Activated CD8-positive, alpha-beta memory T cell treated with anti-CD3 and anti-CD28 coated beads, Interleukin-2, amount 10 ng/mL, durations not matched to agents 7 days and 5 days (primary cell): ENCODE data around the gene ARL4D. TPM values are rescaled to one million over a fixed set of nuclear protein-coding genes. Genes with fewer than 3 reads are reported as not detected.

Experiments
- ATAC-seq: fragments of 150-1000 bp; cut with Tn5 transposase; one replicate; pipeline ENCODE4 v1.10.0; 2021; ENCODE audit warnings: moderate library complexity
- CTCF ChIA-PET: fragments of 350-600 bp; sonication (Branson Sonifier 250); formaldehyde crosslinking; loops from one replicate; lab custom pipeline; 2021; ENCODE audit warnings: antibody characterized with exemption; lab: Charles Lee
- DNase-seq: peaks from one replicate; pipeline ENCODE4 v3.0.0-alpha.2; 2020
- H3K27ac Mint-ChIP-seq: one replicate; pipeline ENCODE4 v1.8.0; 2021; ENCODE audit warnings: mild to moderate bottlenecking, mixed read lengths
- H3K27me3 Mint-ChIP-seq: one replicate; pipeline ENCODE4 v1.8.0; 2021; ENCODE audit warnings: mixed read lengths
- H3K36me3 Mint-ChIP-seq: one replicate; pipeline ENCODE4 v1.8.0; 2021; ENCODE audit warnings: mild to moderate bottlenecking, mixed read lengths
- H3K4me1 Mint-ChIP-seq: one replicate; pipeline ENCODE4 v1.8.0; 2021; ENCODE audit warnings: mixed read lengths
- H3K4me3 Mint-ChIP-seq: one replicate; pipeline ENCODE4 v1.8.0; 2021; ENCODE audit warnings: mild to moderate bottlenecking, moderate library complexity, mixed read lengths
- H3K9me3 Mint-ChIP-seq: one replicate; pipeline ENCODE4 v1.8.0; 2022; ENCODE audit warnings: low read depth, mixed read lengths
- total RNA-seq, 2 experiments: library from RNA; stranded (reverse); gene quantifications; one replicate each; pipeline ENCODE4 v1.2.3, GENCODE V29; 2021

ARL4D gene, protein sequence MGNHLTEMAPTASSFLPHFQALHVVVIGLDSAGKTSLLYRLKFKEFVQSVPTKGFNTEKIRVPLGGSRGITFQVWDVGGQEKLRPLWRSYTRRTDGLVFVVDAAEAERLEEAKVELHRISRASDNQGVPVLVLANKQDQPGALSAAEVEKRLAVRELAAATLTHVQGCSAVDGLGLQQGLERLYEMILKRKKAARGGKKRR
- total RNA-seq, result 1 to 10 TPM; 2.5 to 3.2 TPM

DNA sequence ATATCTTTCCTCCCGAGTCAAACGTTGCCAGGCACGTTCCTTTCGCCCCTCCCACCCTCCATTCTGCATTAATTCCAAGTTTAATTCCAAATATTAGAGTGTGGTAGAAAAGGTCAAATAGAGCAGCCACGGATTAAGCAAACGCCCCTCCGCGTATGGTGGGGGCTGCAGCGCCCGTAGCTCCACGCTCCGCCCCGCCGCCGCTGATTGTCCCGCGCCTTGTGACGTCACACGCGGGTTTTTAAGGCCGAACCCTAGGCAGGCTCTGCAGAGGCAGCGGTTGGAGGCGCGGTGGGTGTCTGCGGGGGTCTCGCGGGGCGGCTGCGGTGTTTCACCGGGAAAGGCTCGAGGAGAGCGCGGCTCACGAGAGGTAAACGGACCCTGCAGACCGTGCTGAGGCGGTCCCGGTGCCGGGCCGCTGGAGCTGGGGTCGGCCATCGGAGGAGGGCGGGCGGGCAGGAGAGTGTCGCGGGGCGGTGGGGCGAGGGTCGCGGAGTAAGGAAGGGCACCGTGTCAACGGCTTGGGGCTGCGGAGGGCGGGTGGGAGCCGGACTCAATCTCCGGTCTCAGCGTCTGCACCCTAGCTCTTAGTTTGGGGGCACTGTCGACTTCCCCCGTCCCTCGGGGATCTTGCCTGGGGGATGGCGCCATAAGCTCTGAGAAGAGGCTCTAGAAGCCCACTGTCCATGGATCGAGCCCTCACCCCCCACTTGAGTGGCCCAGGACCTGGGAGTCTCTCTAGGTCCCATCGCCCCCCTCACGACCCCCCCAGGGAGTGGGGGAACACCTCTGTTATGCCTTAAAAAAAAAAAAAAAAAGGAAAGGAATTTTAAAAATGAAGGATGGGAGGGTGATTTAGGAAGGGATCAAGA, at the start of gene ARL4D:
Gene ARL4D, plus strand, starts transcription at position 270 of the 872 bp plus-strand sequence. CDS start 740 bp downstream, outside the sequence.
- peak; percentile 91 for ATAC-seq
- H3K4me1 Mint-ChIP-seq, result peaks cover 24% of the 10 kb centered on the region
- CTCF ChIA-PET, result interaction anchor here (0.6 to 5.0 kb wide), 13 partner anchors 9 to 434 kb away, joined by 3 to 69 read pairs (median 4); partner anchors contain the start of gene DHX8

DNA sequence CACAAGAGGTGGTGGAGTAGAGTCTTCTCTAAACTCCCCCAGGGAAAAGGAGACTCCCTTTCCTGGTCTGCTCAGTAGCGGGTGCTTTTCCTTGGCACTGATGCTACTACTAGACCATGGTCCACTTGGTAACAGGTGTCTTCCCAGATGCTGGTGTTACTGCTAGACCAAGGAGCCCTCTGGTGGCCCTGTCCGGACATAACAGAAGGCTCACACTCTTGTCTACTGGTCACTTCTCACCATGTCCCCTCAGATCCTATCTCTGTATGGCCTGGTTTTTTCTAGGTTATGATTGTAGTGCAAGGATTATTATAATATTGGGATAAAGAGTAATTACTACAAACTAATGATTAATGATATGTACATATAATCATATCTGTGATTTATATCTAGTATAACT, 49.7 kb upstream of the ARL4D start:
- CTCF ChIA-PET, result no interaction called here
- peaks cover 13% of the 10 kb centered on the region for H3K4me1 Mint-ChIP-seq
- no peak overlapping the region for H3K4me3 Mint-ChIP-seq
- peaks cover 28% of the 10 kb centered on the region for H3K36me3 Mint-ChIP-seq
- DNase-seq (no peak), ATAC-seq (no peak)
- H3K9me3 Mint-ChIP-seq, result peaks cover 31% of the 10 kb centered on the region
- no peak overlapping the region for H3K27ac Mint-ChIP-seq
- no peaks in the 10 kb centered on the region for H3K27me3 Mint-ChIP-seq

More for the DNA sequence above, at the start of gene ARL4D:
- Mint-ChIP-seq H3K4me3 (peak within 1 kb of the TSS; percentile 87), H3K27me3 (no peaks in the 10 kb centered on the region), H3K36me3 (no peaks in the 10 kb centered on the region), H3K27ac (peak within 1 kb of the TSS; percentile 82), H3K9me3 (no peaks in the 10 kb centered on the region)
- peak; percentile 89 for DNase-seq

DNA sequence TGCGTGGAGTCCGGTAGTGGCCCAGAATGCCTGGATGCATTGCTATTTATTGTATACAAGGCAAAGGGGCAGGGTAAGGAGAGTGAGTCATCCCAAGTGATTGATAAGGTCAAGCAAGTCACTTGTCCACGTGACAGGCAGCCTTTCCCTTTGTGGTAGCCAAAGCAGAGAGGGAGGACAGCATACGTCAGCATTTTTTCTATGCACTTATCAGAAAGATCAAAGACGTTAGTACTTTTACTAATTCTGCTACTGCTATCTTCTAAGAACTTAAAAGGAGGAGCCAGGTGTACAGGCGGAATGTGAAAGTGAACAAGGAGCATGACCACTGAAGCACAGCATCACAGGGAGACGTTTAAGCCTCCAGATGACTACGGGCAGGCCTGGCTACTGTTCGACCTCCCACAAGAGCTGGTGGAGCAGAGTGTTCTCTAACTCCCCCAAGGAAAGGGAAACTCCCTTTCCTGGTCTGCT, 47.9 kb upstream of the ARL4D start:
- H3K27ac Mint-ChIP-seq, result peak overlapping the region; percentile 58
- peak; percentile 36 for ATAC-seq
- CTCF ChIA-PET, result interaction anchor here (3.4 kb wide), 1 partner anchor 17 kb away, joined by 13 read pairs; no protein-coding TSS in a partner anchor

DNA sequence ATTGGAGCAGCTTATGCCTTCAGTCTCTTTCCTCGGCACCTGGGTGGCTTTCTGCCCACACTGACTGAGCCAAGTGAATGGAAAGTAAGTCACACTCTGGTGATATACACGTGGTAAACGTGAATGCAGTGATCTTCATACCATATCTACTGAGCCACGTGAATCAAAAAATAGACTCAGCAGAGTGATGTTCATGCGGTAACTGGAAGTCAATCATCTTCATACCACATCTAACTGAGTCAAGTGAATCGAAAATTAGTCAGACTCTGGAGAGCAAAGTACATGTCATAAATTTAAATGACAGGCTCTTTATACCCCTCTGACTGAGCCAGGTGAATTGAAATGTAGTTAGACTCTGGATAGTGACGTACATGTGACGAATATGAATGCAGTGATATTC, 47.1 kb upstream of the ARL4D start:
- no peaks in the 10 kb centered on the region for H3K27me3 Mint-ChIP-seq
- H3K27ac Mint-ChIP-seq, result no peak overlapping the region
- H3K36me3 Mint-ChIP-seq, result peaks cover 27% of the 10 kb centered on the region
- peak; percentile 47 for ATAC-seq
- no peak overlapping the region for H3K4me3 Mint-ChIP-seq
- H3K4me1 Mint-ChIP-seq, result peaks cover 13% of the 10 kb centered on the region
- no peak for DNase-seq
- CTCF ChIA-PET, result interaction anchor here (3.4 kb wide), 1 partner anchor 17 kb away, joined by 13 read pairs; no protein-coding TSS in a partner anchor
- H3K9me3 Mint-ChIP-seq, result peaks cover 31% of the 10 kb centered on the region

More for the DNA sequence above, 47.9 kb upstream of the ARL4D start:
- H3K4me1 Mint-ChIP-seq, result peaks cover 13% of the 10 kb centered on the region
- no peaks in the 10 kb centered on the region for H3K27me3 Mint-ChIP-seq
- peaks cover 31% of the 10 kb centered on the region for H3K9me3 Mint-ChIP-seq
- H3K36me3 Mint-ChIP-seq, result peaks cover 28% of the 10 kb centered on the region
- H3K4me3 Mint-ChIP-seq, result no peak overlapping the region
- peak; percentile 44 for DNase-seq

DNA sequence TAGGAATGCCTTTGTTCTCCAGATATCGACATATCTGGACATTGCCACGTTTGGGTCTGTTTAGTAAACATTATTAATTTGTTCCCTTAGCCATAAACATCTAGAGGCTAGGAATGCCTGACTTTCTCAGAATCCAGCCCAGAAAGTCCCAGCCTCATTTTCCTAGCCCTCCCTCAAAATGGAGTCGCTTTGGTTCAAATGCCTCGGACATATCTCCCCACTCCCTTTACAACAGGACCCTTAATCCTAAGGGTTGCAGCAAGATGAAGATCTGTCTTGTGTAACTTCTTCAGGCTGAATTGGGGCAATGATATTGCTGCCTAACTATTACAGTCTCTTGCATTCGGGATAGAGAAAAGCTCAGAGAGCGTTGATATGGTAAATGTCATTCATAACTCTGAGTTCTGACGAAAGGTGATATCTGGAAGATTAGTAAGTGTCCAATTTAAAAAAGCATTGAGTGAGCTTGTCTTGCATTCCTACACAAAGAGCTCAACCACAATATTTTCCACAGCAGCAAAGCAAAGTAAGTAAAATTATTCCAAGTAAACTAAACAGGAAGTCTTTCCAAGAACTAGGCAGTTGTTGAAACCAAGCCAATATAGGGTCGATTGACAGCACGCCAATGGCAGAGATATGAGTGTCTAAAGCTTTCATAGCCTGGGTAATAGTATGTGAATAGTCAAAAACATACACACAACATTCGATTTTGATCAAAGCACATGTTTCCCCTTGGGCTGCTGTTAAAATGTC, 46.0 kb upstream of the ARL4D start:
- Mint-ChIP-seq H3K27me3 (no peaks in the 10 kb centered on the region), H3K4me1 (peaks cover 13% of the 10 kb centered on the region), H3K36me3 (peaks cover 19% of the 10 kb centered on the region), H3K9me3 (peaks cover 23% of the 10 kb centered on the region), H3K27ac (no peak overlapping the region), H3K4me3 (no peak overlapping the region)
- ATAC-seq, result no peak
- no peak for DNase-seq
- CTCF ChIA-PET, result interaction anchor here (3.4 kb wide), 1 partner anchor 19 kb away, joined by 13 read pairs; no protein-coding TSS in a partner anchor

DNA sequence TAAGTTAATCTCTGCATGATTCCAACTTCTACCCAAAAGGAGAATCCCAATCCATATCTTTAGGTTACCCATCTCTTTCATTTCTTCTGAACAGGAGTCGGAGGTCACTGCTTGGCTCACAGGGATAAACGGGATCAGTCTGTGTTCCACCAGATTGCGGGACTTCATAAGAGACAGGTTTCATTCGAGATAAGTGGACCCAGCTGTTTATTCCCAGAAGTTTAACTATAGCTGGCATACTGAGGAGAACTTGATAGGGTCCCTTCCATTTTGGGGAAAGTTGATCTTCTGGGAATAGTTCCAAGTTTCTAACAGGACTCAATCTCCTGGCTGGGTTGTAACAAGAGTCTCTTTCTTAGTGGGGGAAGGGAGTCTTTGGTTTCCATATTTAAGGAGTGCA, 45.4 kb upstream of the ARL4D start:
- Mint-ChIP-seq H3K9me3 (peaks cover 18% of the 10 kb centered on the region), H3K27ac (no peak overlapping the region), H3K4me3 (no peak overlapping the region), H3K36me3 (peaks cover 13% of the 10 kb centered on the region), H3K4me1 (peaks cover 15% of the 10 kb centered on the region), H3K27me3 (no peaks in the 10 kb centered on the region)
- ATAC-seq (no peak), DNase-seq (no peak)
- CTCF ChIA-PET, result interaction anchor here (3.4 kb wide), 1 partner anchor 19 kb away, joined by 13 read pairs; no protein-coding TSS in a partner anchor

DNA sequence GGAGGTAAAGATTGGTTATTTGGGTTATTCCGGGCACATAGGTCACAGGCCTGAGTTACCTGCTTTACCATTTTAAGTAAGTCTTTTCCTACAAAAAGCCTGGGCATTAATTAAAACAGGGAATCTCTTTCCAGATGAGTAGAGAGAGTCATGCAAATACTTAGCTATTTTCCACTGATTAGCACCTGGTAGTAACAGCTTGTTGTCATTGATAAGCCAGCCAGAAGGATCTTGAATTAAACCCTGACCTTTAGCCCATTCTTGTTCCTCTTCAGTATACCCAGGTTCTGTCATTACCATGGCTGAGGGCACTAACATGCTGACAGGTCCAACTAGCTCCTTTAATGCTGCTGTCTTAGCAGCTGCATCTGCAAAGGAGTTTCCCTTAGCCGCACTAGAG, 44.4 kb upstream of the ARL4D start:
- DNase-seq (no peak), ATAC-seq (no peak)
- CTCF ChIA-PET, result no interaction called here
- peaks cover 23% of the 10 kb centered on the region for H3K4me1 Mint-ChIP-seq
- peaks cover 11% of the 10 kb centered on the region for H3K36me3 Mint-ChIP-seq
- no peaks in the 10 kb centered on the region for H3K27me3 Mint-ChIP-seq
- H3K27ac Mint-ChIP-seq, result no peak overlapping the region
- H3K4me3 Mint-ChIP-seq, result no peak overlapping the region
- H3K9me3 Mint-ChIP-seq, result peaks cover 15% of the 10 kb centered on the region

DNA sequence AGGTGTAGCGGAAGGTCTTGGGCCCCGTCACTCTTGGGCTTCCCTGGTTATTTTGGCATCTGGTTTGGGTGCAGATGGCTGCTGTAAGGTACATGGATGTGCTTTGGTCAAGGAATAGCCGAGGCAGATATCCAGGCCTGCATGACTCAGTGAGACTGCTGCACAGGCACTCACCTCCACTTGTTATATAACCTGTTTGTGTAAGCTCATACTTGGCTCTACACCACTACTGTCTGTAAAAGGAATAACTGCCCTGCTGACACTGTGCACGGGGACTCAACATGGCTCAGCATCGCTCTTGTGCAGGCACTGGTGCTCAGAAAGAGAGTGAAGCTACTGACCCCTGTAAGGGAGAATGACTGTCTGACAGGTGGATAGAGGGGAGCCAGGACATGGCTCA, 42.3 kb upstream of the ARL4D start:
- H3K4me3 Mint-ChIP-seq, result no peak overlapping the region
- peaks cover 3% of the 10 kb centered on the region for H3K9me3 Mint-ChIP-seq
- H3K27me3 Mint-ChIP-seq, result no peaks in the 10 kb centered on the region
- H3K27ac Mint-ChIP-seq, result no peak overlapping the region
- CTCF ChIA-PET, result interaction anchor here (1.3 to 5.5 kb wide), 3 partner anchors 17 to 23 kb away, joined by 5 to 20 read pairs (median 10); no protein-coding TSS in a partner anchor
- no peak for DNase-seq
- no peak for ATAC-seq
- H3K4me1 Mint-ChIP-seq, result peaks cover 28% of the 10 kb centered on the region
- H3K36me3 Mint-ChIP-seq, result peaks cover 3% of the 10 kb centered on the region

DNA sequence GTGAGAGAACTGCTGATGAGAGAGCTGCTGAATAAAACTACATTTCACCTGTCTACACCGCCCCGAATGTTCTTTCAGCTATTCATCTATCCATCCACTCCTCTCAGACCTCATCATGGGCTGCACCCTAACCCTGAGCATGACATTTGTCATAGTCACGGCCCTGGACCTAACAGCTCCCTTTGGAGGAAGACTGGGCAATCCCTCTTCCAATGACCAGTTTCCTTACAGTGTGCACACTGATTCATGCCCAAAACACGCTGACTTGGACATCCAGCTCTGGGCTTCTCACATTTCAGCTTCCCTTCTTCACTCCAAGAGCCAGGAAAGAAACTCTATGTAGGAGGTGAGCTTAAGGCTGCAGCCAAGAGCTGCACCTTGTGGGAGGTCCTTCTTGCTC, 41.8 kb upstream of the ARL4D start:
- ATAC-seq (no peak), DNase-seq (no peak)
- Mint-ChIP-seq H3K4me3 (no peak overlapping the region), H3K9me3 (peaks cover 3% of the 10 kb centered on the region), H3K27me3 (no peaks in the 10 kb centered on the region), H3K36me3 (peaks cover 3% of the 10 kb centered on the region), H3K4me1 (peaks cover 29% of the 10 kb centered on the region), H3K27ac (no peak overlapping the region)
- CTCF ChIA-PET, result interaction anchor here (0.8 to 5.5 kb wide), 4 partner anchors 17 to 351 kb away, joined by 3 to 20 read pairs (median 8); partner anchors contain the start of gene IFI35

DNA sequence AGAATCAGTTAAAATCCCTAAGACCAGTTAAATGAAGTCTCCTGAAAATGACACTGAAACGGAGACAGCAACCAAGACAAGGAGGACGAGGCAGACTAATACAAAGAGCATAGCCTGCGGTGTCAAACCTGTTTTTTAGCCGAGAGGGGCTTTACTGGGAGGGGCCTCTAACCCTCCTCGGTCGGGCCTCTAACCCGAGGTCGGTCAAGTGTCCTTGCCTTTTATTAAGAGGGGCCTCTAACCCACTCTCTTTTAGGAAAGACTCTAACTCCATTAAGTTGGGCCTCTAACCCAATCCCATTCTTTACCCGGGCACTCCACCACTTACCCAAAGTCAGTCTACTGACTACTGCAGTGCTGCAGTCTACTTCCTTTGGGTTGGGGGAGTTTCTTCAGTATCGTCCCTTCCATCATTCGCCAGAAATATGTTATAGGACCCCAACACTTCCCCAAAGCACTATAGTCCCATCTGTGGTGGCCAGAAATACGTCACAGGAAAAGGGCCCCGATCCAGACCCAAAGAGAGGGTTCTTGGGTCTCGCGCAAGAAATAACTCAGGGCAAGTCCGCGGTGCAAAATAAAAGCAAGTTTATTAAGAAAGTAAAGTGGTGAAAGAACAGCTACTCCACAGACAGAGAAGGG, 39.2 kb upstream of the ARL4D start:
- Mint-ChIP-seq H3K27ac (peak overlapping the region; percentile 99), H3K36me3 (peaks cover 1% of the 10 kb centered on the region), H3K9me3 (no peaks in the 10 kb centered on the region), H3K4me1 (peaks cover 26% of the 10 kb centered on the region), H3K27me3 (no peaks in the 10 kb centered on the region), H3K4me3 (peak overlapping the region; percentile 88)
- ATAC-seq, result no peak
- CTCF ChIA-PET, result interaction anchor here (0.8 to 5.5 kb wide), 4 partner anchors 20 to 35 kb away, joined by 3 to 20 read pairs (median 9); no protein-coding TSS in a partner anchor
- peak; percentile 51 for DNase-seq

DNA sequence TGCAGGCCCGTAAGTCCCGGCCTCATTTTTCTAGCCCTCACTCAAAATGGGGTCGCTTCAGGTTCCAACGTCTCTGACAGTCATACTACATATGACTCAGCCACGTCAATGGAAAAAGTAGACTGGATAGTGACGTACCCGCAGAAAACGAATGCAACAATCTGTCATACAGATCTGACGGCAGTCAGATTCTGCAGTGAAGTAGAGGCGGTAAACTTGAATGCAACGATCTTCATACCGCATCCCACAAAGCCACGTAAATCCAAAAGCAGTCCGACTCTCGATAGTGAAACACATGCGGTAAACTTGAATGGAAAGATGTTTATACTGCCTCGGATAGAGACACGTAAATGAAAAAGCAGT, 38.4 kb upstream of the ARL4D start:
- Mint-ChIP-seq H3K4me1 (peaks cover 29% of the 10 kb centered on the region), H3K4me3 (peak overlapping the region; percentile 88), H3K9me3 (no peaks in the 10 kb centered on the region), H3K27ac (peak overlapping the region; percentile 99), H3K36me3 (peaks cover 1% of the 10 kb centered on the region), H3K27me3 (no peaks in the 10 kb centered on the region)
- CTCF ChIA-PET, result interaction anchor here (0.8 to 5.5 kb wide), 6 partner anchors 21 to 123 kb away, joined by 3 to 25 read pairs (median 12); partner anchors contain the start of gene DHX8
- ATAC-seq (peak; percentile 57), DNase-seq (peak; percentile 94)
